Keratinocyte (primary cell): ENCODE results near the gene NTN3.

Source experiments
- CTCF ChIP-seq, 3 experiments: IDR thresholded peaks in 1 of 3; conservative IDR thresholded peaks in 1 of 3; optimal IDR thresholded peaks in 1 of 3; 2 replicates in 2 of 3; 3 replicates in 1 of 3; pipeline versions ENCODE3 to v1.5.1; 2011; ENCODE audit warnings: low read length in 3 of 3, mild to moderate bottlenecking in 3 of 3, moderate library complexity in 2 of 3, control low read depth in 1 of 3, inconsistent platforms in 1 of 3; ENCODE audit not compliant: insufficient read depth in 2 of 3; ENCODE audit errors: extremely low read depth in 1 of 3
- EZH2 ChIP-seq: IDR thresholded peaks from one replicate; pipeline ENCODE4 v1.6.1; 2012; ENCODE audit warnings: inconsistent platforms, mild to moderate bottlenecking, low read length, moderate library complexity

- no peak for TF ChIP-seq CTCF (optimal IDR thresholded peaks at IDR 0.05 in 1 of 3, IDR thresholded peaks at IDR 0.05 in 1 of 3, conservative IDR thresholded peaks at IDR 0.05 in 1 of 3; ENCODE audit: extremely low read depth in 1 of 3, insufficient read depth in 2 of 3, low read length in 3 of 3)
- TF ChIP-seq EZH2, result no peak
Measured at GRCh38 chr16:2449118-2449517, 22.0 kb upstream of the NTN3 start.
